ENCODE data around the gene CLMN. TPM values are rescaled to one million over a fixed set of nuclear protein-coding genes. Genes with fewer than 3 reads are reported as not detected.

The CLMN gene
- total RNA-seq, 1 donor from 2014 or later: 0.29 TPM

GRCh38 chr14:95265106-95266094 is 54.3 kb downstream of the CLMN start:
- intact Hi-C loops (cut with micrococcal nuclease): loop anchor here (5.0 to 10.0 kb wide), 3 partner anchors 47 to 259 kb away; partner anchors contain the start of gene DICER1

DNA sequence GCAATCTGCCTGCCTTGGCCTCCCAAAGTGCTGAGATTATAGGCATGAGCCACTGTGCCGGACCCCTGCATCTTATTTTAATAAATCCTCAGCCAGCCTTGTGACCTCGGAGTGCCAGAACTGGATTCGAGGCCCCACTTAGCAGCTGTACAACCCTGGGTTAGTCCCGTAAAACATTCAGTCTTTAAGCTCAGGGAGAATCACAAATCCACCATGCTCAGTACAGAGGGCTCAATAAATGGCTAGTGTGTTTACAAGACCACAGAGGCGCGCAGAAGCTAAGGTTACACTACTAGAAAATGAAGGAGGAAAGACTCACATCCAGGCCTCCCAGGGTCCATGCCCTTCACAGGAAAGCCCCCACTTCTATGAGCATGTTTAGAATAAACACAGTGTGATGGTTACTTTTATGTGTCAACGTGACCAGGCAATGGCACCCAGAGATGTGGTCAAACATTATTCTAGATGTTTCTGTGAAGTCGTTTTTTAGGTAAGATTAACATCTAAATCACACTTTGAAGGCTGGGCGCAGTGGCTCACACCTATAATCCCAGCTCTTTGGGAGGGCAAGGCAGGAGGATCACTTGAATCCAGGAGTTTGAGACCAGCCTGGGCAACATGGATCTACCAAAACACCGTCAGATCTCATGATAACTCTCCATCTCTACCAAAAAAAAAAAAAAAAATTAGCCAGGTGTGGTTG is 55.3 kb downstream of the CLMN start:
- intact Hi-C loops (cut with micrococcal nuclease): loop anchor here (10.0 kb wide), 1 partner anchor 260 kb away; no protein-coding TSS in a partner anchor

DNA sequence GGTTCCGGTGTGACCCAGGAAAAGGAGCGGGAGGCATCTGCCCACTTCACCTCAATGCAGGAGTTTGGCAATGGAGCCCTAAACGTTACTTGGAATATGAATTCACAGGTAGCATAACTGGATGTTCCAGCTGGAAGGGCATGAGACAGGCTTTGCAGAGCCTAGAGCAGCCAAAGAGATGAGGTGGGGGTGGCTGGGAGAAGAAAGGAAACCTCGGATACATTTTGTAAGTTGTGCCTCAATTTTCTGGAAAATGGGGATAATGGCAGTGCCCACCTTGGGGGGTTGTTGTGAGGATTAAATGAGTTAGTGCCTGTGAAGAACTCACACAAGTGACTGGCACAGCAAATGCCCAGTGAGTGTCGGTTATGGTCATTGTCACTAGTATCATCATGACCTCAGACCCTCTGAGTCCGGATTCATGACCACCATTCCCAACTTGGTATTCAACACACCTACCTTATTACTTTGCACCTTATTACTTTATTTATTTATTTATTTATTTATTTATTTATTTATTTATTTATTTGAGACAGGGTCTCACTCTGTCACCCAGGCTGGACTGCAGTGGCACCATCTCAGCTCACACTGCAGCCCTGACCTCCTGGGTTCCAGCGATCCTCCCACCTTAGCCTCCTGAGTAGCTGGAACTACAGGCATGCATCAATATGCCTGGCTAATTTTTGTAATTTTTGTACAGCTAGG is 56.0 kb downstream of the CLMN start:
- intact Hi-C loops (cut with micrococcal nuclease): loop anchor here (10.0 kb wide), 1 partner anchor 261 kb away; no protein-coding TSS in a partner anchor

DNA sequence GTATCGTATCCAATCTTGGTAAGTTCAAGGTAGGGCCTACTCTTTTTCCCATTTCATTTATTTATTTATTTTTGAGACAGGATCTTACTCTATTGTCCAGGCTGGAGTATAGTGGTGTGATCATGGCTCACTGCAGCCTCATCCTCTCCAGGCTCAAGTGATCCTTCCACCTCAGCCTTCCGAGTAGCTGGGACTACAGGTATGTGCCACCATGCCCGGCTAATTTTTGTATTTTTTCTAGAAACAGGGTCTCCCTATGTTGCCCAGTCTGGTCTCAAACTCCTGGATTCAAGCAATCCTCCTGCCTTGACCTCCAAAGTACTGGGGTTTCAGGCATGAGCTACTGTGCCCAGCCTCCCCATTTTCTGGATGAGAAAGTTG is 57.2 kb downstream of the CLMN start:
- intact Hi-C loops (cut with micrococcal nuclease): loop anchor here (10.0 kb wide), 1 partner anchor 262 kb away; no protein-coding TSS in a partner anchor

- intact Hi-C loops (cut with micrococcal nuclease): loop anchor here (10.0 kb wide), 1 partner anchor 263 kb away; no protein-coding TSS in a partner anchor
These were observed 57.8 kb downstream of the CLMN start for GRCh38 chr14:95261616-95262510.

GRCh38 chr14:95260537-95261361 is 59.0 kb downstream of the CLMN start:
- intact Hi-C loops (cut with micrococcal nuclease): loop anchor here (10.0 kb wide), 1 partner anchor 264 kb away; no protein-coding TSS in a partner anchor

- intact Hi-C loops (cut with micrococcal nuclease): no loop called here
These were observed 60.7 kb downstream of the CLMN start for GRCh38 chr14:95258754-95259593.

GRCh38 chr14:95258156-95258555 is 61.6 kb downstream of the CLMN start:
- intact Hi-C loops (cut with micrococcal nuclease): no loop called here

GRCh38 chr14:95257521-95257920 is 62.2 kb downstream of the CLMN start:
- intact Hi-C loops (cut with micrococcal nuclease): no loop called here

DNA sequence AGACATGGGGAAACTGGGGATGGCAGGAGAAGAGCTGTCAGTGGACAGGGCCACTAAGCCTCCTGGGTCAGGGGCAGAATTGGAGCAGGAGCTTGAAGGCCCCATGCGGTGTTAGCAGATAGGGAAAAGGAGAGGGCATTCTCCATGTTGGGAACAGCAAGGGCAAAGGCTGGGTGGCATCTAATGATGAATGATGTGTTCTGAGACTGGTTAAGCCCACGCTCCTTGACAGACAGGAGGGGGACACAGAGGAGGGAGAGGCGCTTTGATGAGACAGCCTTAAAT is 63.0 kb downstream of the CLMN start:
- intact Hi-C loops (cut with micrococcal nuclease): no loop called here

DNA sequence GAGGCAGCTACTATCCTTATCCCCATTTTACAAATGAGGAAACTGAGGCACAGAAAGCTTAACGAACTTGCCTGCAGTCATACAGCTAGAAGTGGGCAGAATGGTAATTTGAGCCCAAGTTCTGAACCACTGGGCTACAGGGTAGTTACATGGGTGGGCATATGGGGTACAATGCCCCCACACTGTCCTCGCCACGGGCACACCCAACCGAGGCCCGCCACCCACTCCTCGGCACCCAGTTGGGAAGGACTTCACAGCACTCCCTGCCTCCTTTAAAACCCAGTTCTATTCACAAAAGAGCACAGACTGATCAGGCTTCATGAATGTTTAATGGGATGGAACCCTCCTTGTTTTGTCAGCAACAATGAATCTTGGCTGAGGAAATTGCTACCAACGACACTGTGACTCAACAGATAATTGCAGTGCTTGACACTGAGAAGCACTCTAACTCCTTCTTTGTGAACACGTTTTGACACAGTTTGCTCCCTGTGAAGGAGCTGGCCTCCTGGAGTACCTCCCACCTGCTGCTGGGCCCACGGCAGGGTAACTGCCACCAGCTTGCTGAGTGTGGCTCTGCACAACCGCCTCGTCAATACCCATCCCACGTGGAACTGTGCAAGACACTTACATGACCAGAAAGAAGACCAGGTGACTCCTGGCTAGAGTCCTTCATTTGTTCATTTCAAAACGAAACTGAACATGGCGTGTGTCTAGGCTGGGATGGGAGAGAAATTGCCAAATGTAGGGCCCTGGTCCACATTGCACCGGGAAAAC is 63.5 kb downstream of the CLMN start:
- intact Hi-C loops (cut with micrococcal nuclease): no loop called here

DNA sequence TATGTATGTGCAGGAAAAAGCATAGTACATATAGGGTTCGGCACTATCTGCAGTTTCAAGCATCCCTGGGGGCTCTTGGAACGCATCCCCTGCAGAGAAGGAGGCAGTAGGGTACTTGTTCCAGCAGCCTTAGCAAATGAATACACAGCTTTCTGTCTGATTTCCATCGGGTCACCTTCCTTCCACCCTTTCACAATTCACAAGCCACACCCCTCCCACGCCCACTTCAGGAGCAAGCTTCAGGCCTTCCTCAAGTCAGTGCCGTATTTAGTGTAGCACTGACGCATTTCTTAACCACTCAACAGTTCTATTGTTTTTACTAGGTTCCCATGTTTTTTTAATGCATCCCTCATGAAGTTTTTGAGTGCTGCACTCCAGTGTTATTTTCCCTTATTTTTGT is 64.2 kb downstream of the CLMN start:
- intact Hi-C loops (cut with micrococcal nuclease): no loop called here

DNA sequence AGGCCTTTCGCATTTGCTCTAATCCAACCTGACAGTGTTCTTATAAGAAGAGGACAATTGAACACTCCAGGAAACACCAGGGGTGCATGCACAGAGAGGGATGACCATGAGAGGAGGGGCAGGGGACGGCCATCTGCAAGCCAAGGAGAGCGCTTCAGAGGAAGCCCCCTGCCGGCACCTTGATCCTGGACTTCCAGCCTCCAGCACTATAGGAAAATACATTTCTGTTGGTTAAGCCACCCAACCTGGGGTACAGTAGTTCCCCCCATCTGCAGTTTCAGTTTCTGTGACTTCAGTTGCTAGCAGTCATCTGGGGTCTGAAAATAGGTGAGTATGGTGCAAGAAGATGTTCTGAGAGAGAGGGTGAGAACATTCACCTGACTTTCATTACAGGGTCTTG is 64.7 kb downstream of the CLMN start:
- intact Hi-C loops (cut with micrococcal nuclease): no loop called here

DNA sequence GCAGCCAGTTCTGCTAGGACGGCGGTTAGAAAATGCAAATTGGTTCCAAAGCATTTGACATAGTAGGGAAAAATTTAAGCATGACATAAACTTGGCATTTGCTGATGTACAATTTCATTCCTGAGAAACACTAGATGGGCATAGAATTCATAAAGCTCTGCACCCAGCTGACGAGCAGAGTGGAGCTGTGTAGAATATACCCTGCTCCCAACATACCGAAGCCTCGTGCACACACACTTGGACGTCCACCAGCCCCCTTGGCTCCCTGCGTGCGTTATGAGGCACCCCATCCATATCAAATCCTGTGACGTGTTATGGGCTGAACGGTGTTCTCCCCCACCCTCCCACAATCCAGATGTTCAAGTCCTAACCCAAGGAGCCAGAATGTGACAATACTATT is 65.4 kb downstream of the CLMN start:
- intact Hi-C loops (cut with micrococcal nuclease): no loop called here

- intact Hi-C loops (cut with micrococcal nuclease): no loop called here
These were observed 66.6 kb downstream of the CLMN start for GRCh38 chr14:95253039-95253630.

GRCh38 chr14:95252219-95252618 is 67.5 kb downstream of the CLMN start:
- intact Hi-C loops (cut with micrococcal nuclease): no loop called here

DNA sequence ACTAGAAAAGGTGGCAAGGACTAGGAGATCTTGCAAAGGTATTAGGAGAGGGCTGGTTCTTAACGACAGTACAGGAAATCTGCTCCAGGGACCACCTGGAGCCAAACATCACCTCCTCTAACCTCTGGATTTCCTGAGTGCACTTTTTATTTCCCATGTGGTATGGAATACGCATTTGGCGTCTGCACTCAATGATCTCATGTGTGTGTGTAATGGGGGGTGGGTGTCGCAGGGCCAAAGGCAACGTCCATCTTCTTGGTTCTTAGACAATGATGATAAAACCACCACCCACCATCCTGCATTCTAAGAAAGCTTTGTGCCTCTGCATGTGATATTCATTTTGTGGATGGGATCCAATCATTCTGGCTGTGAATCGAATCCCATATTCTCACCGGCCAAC is 68.8 kb downstream of the CLMN start:
- intact Hi-C loops (cut with micrococcal nuclease): no loop called here
